NCI-H2196 (cell line): ENCODE measurements around the gene GIMD1.
"Not testable (repeated sequence)": the region's sequence is repeated elsewhere in the genome, so short reads cannot be mapped to it uniquely, and the experiment has no call there.

Experiments
- DNase-seq: peaks from one replicate; lab custom pipeline; 2025; ENCODE audit not compliant: unreplicated experiment; lab: John Stamatoyannopoulos, UW

The GIMD1 gene

DNA sequence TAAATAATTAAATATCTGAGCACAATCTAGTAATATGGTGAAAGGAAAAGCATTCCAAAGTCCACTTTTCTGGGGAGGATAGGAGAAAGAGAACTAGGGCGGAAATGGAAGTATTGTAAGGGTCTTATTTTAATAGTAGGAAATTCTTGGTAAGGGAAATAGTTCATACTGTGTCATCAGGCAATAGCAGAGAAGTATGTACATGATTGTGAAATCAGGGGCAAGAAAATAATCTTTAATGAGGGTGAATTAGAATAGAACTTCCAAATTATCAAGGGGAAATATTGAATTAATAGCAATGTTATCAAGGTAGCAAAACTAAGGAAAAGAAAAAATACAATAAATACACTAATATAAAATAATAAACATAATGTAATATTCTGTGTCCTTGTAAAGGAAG is 14.8 kb downstream of the GIMD1 start:
- no peak for DNase-seq

DNA sequence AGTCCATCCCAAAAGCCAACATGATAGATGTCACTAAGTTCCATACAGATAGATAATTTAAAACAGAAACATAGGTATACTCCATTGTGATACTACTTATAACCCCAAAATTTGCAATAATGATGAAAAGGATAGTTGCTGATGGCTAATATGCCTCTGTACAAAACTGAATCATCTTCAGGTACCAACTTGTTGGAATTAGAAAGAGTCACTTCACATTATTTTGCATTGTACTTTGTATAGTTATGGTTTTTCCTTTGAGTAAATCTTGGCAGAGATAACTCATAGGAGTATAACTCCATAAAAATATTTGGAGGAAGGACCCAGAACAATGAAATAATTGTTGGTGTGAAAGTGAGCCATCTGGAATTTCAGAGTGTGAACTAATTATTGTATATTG is 17.6 kb downstream of the GIMD1 start:
- DNase-seq: no peak

DNA sequence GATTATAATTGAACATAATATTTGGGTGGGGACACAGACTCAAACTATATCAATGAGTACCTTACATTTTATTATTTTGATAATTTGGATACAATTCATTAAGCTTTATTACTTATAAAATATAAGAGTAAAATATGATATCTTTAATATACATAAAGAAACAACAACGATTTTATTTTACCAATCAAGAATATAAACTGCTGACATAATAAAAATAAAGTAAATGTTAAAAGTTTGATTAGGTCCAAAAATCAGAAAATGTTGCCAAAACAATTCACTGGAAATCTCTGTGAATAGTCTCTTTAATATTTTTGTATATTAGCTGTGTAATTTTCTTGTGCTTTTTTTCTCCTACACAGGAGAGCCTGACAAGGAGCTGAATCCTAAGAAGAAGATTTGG is 21.4 kb downstream of the GIMD1 start:
- no peak for DNase-seq

DNA sequence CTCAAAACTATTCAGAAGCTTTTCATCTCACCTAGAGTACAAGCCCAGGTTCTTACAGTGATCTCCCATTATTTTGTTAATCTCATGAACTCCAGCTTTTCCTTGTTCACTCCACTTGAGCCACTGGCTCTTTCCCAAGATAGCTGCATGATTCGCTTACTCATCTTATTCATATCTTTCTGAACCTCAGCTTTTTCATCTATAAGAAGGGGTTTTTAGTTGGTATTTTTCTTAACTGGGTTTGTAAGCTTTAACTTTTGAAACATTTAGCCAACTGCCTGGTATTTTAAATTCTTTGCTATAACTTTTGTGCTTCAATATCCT is 24.0 kb downstream of the GIMD1 start:
- DNase-seq: no peak

DNA sequence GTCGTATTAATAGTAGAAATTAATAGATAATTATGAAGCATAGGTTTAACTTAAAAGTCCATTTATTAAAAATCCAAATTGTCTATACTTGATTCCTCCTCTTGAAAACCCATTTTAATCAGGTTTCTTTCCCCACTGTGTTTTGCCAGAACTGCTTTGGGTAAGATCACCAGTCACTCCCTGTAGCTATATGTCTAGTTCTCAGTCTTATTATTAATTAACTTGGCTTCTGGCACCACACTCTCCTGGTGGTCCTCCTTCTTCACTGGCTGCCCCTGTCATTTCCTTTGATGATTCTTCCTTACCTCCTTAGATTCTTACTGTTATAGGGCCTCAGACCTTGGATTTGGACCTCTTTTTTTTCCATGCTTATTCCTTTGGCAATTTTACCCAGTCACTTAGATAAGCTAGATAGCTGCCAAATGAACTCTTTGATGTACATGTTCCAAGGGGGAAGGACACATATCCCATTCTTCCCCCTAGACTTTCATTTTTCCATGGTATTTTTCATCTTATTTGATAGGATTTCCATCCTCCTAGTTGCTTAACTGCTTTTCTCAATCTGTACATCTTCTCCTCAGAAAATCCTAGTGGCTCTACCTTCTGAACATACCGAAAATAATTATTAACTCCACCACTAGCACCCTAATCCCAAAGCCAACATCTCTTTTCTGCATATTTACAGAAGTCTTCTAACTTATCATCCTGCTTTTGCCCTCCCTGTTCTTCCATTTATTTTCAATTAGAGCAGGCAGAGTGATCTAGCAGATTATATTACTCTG is 24.5 kb downstream of the GIMD1 start:
- DNase-seq: no peak

DNA sequence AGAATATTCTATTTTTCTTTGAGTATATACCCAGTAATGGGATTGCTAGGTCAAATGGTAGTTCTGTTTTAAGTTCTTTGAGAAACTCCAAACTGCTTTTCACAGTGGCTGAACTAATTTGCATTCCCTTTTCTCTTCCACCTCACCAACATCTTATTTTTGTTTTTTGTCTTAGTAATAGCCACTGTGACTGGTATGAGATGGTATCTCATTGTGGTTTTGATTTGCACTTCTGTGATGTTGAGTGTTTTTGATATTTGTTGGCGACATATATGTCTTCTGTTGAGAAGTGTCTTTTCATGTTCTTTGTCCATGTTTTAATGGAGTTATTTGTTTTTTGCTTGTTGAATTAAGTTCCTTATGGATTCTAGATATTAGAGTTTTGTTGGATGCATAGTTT is 27.8 kb downstream of the GIMD1 start:
- no peak for DNase-seq

DNA sequence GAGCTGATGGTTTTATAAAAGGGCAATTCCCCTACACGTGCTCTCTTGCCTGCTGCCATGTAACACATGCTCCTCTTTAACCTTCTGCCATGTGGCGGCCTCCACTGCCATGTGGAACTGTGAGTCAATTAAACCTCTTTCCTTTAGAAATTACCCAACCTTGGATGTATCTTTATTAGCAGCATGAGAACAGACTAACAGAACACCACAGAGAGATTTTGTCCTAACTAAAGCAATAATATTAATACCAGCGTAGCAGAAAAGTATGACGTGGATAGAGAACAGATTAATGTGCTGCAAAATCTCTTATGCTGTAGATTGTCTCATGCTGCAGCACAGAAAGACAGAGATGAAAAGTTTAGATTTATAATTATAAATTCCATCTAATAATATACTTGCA is 29.1 kb downstream of the GIMD1 start:
- DNase-seq: no peak

DNA sequence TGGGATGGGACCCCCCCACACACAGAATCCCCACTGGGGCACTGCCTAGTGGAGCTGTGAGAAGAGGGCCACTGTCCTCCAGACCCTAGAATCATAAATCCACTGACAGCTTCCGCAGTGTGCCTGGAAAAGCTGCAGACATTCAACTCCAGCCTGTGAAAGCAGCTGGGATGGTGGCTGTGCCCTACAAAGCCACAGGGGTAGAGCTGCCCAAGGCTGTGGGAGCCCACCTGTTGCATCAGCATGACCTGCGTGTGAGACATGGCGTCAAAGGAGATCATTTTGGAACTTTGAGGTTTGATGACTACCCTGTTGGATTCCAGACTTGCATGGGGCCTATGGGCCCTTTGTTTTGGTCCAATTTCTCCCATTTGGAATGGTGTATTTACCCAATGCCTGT is 29.9 kb downstream of the GIMD1 start:
- DNase-seq: no peak

DNA sequence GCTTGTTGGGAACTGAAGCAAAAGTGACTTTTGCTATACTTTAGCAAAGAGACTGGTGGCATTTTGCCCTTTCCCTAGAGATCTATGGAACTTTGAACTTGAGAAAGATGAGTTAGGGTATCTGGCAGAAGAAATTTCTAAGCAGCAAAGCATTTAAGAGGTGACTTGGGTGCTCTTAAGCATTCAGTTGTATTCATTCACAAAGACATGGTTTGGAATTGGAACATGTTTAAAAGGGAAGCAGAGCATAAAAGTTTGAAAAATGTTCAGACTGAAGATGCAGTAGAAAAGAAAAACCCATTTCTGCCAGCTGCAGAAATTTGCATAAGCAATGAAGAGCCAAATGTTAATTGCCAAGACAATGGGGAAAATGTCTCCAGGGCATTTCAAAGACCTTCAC is 30.7 kb downstream of the GIMD1 start:
- no peak for DNase-seq

DNA sequence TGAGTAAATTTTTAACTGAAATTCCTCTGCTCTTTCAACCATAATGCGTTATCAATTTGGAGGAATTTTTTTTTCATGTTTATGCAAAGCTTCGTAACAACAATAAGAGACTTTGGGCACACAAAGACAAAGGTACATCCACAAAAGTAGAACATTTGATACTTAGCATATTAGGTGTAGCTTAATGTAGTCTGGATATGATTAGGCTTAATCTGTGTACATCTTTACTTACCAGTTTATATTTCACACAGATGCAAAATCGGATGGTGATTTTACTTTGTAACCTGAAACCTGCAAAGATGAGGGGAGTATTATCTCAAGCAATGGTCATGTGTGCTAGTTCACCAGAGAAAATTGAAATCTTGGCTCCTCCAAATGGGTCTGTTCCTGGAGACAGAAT is 32.0 kb downstream of the GIMD1 start:
- DNase-seq: no peak

DNA sequence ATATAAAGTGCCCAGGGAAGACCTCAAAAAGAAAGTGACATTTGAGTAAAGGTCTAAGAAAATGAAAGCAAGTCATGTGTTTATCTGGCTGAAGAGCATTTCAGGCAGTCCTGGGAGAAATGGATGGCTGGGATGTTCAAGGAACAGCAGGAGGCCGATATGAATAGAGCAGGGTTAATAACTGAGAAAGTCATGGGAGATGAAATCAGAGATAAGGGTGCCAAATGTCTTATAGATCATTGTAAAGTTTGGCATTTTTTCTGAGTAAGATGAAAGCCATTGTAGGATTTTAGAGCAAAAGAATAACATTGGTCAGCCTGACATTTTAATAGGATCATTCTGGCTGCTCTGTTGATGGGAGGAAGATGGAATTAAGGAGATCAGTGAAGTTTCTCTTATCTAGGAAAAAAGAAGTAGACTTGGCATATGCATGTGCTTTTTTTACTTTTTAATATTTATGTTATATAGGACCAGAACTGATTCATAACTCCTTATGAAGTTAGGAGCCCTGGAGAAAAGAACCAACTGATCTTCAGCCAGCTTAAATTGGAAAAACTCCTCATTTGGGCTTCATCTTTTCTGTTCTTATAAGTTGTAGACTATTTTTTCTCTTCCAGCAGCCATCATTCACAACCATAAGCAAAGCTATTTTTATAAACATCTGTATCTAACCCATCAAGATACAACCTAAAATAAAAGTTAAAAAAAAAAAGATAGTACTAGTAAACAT is 33.7 kb downstream of the GIMD1 start:
- no peak for DNase-seq

DNA sequence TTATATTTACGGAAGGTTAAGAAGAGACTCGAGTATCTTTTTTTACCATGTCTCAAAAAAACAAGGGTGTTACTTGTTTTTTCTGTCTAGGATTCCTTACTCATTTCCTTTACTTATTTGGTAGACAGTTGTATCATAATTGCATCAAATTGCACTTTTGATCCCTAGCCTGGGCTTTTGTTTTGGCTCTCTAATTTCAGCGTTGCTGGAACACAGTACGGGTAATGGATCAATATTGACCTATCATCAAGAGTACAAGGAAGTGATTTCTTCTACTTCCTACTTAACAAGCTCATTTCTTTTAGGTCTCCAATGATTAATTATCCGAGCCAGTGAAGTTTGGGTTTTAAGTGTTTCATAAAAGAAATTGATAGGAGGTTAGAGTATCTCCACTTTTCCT is 35.4 kb downstream of the GIMD1 start:
- DNase-seq: no peak

DNA sequence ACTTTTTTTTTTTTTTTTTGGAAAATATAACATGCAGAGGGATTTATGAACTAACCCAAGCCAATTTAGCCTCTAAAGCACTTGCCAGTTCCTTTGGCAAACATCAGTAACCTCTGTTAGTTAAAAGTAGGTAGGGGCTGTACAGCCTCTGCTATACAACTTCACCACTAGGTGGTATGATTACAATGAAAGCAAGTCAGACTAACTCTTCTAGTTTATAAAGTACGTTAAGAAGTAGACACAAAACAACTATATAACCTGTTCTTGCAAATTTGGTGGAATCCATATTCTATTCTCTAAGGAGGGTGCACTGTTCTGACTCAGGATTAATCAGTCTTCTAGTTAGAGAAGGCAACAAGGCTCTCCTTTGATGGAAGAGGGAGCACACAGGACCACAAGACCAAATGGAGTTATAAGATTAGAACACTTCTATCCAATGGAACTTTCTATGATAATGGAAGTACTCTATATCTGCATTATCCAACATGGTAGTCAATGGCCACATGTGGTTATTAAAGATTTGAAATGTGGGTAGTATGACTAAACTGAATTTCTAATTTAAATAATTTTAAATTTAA is 39.4 kb downstream of the GIMD1 start:
- DNase-seq: peak; percentile 8

DNA sequence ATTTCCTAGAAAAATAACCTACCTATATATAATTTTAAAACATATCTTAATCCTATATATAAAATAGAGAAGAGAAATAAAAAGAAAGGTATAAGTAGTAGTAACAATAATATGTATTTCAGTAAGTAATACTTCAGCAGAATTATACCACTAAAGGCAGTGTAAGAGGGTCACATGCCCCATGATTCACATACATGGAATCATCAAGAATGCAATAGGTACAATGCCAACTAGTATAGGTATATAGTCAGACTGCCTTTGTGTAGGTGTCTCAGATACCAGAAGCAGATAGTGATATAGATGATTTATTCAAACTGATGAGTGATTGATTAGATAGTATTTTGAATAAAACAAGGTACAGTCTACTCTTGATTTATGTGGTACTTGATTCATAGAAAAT is 42.8 kb downstream of the GIMD1 start:
- DNase-seq: no peak

DNA sequence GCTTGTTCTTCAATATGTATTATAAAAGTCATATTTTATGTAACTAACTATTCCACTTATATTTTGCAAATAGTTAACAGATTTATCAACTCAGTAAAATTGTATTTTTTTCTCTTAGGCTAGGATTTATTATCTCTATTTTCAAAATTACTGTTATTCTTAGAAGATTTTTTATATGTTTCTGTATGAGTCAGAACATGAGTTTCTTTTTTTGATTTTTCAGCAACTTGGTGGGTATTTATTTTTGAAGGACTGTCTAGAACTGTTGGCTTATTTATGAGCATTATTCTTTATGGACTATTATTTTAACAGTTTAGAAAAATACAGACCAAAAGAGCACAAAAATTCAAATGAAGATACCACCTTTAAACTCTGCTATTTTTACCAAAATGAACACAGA is 45.5 kb downstream of the GIMD1 start:
- no peak for DNase-seq

DNA sequence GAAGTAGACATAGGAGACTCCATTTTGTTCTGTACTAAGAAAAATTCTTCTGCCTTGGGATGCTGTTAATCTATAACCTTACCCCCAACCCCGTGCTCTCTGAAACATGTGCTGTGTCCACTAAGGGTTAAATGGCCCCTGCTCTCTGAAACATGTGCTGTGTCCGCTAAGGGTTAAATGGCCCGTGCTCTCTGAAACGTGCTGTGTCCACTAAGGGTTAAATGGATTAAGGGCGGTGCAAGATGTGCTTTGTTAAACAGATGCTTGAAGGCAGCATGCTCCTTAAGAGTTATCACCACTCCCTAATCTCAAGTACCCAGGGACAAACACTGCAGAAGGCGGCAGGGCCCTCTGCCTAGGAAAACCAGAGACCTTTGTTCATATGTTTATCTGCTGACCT is 46.8 kb downstream of the GIMD1 start:
- DNase-seq: not testable (repeated sequence)

DNA sequence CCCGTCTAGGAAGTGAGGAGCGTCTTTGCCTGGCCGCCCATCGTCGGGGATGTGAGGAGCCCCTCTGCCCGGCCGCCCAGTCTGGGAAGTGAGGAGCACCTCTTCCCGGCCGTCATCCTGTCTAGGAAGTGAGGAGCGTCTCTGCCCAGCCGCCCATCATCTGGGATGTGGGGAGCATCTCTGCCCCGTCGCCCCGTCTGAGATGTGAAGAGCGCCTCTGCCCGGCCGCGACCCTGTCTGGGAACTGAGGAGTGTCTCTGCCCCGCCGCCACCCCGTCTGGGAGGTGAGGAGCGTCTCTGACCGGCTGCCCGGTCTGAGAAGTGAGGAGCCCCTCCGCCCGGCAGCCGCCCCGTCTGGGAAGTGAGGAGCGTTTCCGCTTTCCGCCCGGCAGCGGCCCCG is 47.4 kb downstream of the GIMD1 start:
- not testable (repeated sequence) for DNase-seq

DNA sequence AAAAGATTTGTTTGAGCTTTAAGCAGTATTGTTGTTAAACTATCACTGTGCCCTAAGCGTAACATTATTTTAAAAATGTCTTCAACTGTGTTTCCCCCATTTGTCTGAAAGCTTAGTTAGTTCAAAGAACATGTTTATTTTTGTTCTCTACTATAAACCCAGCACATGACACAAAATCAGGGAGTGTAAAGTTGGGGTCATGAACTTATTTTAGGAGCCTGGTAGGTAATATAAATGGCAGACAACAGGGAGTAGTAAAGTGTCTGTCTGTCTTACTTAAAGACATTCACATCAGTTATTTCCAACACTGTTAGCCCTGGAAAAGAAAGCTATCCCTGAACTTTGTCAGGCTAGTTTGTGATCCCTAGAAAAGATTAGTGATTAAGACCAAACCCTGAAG is 48.3 kb downstream of the GIMD1 start:
- no peak for DNase-seq

DNA sequence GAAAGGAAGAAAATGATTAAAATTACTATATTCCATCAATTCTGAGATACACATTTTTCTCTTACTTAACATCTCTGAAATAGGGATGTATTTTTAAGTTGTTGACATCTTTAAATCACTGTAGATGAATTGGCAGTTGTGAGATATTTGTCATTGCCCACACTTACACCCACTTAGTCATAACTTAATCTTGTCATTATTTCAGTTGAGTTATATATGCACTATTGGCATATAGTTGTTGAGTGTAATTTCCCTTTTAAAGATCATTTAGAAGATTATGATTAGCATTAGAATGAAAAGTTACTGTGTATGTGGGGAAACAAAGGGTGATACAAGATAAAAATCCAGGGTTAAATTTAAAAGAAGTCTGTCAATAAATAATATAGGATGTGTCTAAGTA is 50.1 kb downstream of the GIMD1 start:
- no peak for DNase-seq

DNA sequence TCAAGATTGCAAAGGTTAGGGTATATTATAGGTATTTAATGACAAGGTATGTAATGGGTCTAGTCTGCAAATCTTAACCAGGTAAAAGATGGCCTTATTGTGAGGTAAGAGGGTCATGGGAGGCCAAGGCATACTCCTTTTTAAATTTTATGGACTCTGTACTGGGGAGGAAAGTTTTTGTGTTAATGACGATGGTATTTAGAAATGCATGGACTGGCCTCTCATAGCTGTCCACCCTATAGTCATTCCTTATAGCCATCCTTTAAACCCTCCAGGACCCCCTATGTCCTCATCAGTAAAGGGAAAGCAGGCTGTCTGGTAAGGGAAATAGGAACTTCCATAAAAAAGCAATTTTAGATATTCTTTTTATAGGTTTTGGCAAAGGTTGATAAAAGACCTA is 50.8 kb downstream of the GIMD1 start:
- no peak for DNase-seq

DNA sequence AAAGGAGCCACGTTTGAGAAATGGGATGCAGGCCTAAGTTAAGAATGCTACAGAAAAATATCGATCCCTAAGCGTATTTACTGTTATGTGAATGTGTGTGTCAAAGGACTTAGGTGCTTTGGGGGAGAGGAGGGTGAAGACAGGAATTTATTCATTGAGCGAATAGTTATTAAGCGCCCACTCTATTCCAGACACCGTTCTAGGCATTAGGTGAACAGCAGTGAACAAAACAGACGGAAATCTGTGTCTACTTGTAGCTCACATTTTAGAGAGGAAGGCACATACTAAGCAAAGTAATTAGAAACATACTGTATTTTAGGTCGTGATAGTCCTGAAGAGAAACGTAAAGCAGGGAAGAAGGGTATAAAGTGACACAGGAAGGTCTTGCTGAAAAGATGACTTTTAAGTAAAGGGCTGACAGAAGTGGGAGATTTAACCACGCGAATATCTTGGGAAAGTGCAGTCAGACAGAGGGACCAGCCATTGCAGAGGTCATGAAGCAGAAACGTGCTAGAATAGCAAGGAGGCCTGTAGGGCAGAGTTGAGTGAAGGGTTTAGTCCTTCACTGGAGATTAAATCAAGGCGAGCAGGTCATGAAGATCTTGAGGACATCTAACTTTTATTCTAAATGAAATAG is 51.7 kb downstream of the GIMD1 start:
- DNase-seq: no peak
